Stimulated activated CD4-positive, alpha-beta T cell treated with anti-CD3 and anti-CD28 coated beads, Interleukin-15, amount 100 ng/mL, for 1 hour (primary cell): ENCODE measurements around the gene KLHL24.
"Not testable (repeated sequence)": the region's sequence is repeated elsewhere in the genome, so short reads cannot be mapped to it uniquely, and the experiment has no call there.

Source experiments
- DNase-seq, 2 donors: peaks; one replicate each; pipeline ENCODE4 v3.0.0-alpha.2; 2020; ENCODE audit warnings: low read depth in 1 of 2, low spot score in 1 of 2

Gene KLHL24

DNA sequence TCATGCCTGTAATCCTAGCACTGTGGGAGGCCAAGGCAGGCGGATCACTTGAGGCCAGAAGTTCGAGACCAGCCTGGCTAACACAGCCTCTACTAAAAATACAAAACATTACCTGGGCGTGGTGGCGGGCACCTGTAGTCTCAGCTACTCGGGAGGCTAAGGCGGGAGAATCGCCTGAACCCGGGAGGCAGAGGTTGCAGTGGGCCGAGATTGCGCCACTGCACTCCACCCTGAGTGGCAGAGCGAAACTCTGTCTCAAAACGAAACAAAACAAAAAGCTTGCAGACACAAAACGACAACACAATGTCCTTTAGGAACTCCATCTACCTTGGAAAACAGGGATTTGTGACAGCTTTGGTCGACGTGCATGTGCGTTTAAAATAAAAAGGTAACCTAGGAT lies 716 bp upstream of the KLHL24 start:
- no peak for DNase-seq

DNA sequence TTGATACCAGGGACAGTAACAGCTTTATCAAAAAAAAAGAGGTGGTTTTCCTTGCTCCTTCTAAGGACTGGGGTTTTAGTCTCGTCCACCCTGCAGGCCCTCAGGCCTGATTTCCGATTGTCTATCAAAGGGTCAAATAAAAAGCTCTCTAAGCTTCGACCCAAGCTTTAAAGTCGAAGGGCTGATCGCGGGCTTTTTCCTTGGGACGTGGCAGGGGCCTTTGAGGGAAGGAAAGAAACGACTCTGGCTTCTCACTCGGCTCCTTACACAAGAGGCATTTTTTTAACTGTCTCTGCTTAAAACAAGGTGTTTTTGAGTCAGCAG lies 354 bp upstream of the KLHL24 start:
- no peak for DNase-seq

DNA sequence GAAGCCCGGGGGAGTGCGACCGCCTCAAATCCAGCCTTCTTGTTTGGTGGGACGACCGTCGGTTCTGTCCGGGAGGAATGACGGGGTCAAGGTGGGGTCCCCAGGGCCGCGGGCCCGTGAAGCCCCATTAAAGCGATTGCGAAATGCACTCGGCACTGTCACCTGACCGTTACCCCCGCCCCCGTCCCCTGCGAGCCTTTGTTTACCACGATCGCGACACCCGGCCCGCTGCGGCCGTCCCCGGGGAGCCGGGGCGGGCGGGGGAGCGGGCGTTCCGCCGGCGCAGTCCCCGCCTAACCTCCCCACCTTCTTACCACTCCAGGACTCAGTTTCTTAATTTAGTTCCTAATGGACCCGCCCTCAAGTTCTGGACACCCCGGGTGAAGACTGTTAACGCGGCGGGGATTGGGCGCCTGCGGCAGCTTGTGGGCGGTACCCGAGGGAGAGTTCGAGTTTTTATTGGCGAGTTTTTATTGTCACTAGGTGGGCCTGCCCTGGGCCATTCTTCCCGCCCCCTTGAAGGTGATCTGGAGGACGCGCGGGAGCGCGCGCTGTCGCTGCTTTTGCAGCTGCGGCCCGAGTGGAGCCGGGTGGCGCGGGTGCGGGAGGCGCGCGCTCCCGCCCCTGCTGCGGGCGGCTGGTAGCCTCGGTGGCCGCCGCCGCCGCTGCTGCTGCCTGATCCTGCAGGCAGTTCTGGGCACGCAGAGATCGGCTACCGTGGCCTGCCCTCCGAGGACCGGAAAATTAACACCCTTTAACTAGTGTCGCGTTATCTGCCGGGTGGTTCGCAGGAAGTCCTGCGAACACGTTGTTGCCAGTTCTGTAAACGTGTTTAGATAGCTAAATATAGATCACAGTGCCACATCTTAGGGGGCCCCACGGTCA lies 1.0 kb downstream of the KLHL24 start:
- peak; percentile 72 to 82 for DNase-seq

DNA sequence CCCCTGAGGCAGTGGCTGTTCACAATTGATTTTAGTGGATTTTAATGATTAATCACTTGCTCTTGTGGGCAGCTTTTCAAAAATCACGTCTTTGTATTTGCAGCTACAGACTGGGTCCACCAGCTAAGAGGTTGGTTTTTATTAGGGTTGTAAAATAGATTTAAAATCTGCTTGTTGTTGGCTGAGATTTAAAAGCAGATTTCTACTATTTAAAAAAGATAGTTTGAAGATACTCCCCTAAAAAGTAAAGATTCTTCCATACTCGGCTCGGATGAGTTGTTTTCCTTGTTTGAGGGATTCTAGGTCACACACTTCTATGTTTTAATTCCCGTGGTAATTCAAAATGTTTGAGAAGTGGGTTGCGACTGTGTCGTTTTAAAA lies 1.7 kb downstream of the KLHL24 start:
- no peak for DNase-seq

DNA sequence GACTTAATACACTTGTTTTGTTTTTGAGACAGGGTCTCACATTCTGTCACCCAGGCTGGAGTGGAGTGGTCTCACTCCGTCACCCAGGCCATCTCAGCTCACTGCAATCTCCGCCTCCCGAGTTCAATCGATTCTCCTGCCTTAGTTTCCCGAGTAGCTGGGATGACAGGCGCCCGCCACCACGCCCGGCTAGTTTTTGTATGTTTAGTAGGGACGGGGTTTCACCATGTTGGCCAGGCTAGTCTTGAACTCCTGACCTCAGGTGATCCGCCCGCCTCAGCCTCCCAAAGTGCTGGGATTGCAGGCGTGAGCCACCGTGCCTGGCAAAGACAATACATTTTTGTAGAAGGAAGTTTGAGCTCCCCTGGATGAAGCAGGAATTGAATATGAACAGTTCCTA lies 2.2 kb downstream of the KLHL24 start:
- not testable (repeated sequence) for DNase-seq

DNA sequence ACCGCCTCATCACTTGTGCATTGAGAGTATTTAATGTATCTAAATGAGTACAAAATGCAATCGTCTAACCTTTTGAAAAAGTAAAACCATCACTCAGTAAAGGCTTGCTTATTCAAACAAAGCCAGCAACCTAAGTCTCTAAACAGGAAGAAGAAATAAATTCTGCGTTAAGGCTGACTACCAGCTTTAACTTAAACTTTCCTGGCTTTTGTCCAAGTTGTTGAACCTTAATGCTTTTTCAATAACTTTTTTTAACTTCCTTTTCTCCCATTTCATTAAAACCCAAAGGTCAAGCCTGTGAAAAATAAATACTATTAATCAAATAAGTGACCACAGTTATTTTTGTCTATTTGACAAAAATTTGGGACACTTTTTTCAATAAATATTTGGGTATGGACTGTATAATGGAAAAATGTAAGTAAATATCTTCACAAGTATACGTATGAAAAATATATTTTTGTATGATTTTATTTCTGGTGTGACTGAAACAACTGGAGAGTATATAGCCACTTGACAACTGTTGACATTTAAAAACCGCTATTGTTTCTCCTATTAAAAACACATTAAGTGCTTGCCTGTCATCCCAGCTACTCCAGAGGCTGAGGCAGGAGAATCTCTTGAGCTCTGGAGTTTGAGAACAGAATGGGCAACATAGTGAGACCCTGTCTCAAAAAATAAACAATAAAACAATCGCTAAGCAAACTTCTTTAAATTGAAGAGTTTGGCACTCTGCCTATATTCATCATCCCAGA lies 2.9 kb downstream of the KLHL24 start:
- no peak for DNase-seq

DNA sequence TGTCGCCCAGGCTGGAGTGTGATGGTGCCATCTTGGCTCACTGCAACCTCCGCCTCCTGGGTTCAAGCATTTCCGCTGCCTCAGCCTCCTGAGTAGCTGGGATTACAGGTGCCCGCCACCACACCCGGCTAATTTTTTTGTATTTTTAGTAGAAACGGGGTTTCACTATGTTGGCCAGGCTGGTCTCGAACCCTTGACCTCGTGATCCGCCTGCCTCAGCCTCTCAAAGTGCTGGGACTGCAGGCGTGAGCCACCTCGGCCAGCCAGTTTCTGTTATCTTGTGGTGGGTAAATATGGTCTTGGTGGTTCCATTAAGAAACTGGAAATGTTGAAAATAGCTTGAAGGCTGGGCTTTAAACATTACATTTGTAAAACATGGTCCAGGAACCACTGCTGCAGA lies 5.2 kb downstream of the KLHL24 start:
- not testable (repeated sequence) for DNase-seq

DNA sequence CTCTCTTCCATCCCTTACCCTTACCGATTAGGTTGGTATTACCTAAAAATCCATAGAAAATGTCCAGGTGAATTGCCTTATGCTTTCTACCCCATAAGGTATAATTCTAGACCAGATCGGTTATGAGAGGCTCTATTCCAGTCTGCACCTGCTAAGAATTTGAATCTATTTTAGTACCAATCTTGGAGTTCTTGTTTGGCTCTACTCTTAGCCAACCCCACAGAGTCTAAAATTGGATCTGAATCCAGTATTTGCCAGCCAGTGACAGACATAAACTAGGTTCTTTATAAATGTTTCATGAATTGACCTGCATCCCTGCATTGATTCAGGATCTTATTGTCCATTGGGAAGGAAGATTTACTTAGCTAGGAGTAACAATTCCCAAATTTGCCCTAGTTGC lies 6.5 kb downstream of the KLHL24 start:
- no peak for DNase-seq

DNA sequence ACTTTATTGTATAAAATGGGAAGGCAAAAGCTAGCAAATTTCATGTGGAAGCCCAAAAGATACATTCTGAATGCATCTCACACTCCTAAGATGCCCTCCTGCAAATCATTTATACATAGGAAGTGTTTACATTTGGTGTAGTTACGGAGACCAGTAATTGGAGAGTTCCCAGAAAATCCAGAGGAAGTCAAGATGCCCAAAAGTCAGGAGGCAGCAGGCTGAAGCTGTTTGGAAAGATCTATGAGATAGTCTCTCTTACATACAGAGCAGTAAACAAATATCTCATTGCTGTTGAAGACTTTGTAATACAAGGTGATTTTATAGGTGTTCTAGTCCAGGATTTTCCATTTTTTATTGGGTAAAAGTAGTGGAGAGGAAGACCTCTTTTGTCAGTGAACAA lies 8.8 kb downstream of the KLHL24 start:
- no peak for DNase-seq

DNA sequence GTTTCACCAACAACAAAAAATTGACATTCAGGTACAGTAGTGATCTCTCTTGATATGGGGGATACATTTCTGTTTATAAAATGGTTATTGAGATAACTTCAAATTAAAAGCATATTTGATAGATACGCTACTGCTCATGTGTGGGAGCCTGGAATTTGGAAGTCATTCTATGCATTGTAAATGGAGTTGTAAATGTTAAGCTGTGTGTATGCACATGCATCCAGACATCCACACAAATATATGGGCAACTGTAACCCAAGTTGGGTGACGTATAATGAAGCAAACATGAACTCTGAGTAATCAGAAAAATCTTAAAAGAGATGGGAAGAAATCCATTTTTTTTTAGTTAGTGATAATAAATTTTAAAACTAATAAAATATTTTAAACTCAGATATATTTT lies 9.8 kb downstream of the KLHL24 start:
- no peak for DNase-seq

DNA sequence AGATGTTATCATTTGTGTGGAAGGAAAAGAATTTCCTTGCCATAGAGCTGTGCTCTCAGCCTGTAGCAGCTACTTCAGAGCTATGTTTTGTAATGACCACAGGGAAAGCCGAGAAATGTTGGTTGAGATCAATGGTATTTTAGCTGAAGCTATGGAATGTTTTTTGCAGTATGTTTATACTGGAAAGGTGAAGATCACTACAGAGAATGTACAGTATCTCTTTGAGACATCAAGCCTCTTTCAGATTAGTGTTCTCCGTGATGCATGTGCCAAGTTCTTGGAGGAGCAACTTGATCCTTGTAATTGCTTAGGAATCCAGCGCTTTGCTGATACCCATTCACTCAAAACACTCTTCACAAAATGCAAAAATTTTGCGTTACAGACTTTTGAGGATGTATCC lies 15.1 kb downstream of the KLHL24 start:
- DNase-seq, result no peak

DNA sequence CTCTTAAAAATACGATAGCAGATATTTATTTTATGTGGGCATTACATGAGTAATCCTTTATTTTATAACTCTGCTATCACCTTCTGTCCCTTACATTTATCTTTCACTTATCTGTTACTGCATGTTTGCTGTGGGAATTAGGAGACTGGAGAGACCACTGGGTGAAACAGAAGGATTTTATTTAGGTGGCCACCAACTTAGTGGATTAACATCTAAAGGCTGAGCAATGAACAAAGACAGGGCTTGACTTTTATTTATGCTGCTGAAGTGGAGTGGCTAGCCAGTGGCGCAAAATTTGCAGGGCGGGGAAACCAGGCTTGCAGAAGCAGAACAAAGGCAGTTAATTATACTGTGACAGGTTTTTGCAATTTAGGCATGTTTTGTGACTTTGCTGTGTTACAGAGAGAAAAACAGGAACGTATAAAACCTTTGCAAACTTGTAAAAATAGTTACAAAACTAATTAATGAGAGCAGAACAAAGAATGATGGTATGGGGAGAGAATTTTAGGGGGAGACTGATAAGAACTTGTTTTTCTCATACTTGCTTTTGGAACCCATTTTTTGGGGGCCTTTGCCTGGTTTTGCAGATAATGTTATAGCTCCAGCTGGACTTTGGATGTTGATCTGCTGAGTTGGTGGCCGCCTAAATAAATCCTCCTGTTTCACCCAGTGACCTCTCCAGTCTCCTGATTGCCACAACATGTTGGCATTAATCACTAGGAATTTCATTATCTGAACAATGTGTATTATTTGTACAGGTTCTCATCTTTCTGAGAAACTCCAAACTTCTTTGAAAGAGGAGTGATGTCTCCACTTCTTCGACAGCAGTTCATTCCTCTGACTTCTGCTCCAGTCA lies 18.0 kb downstream of the KLHL24 start:
- no peak for DNase-seq

DNA sequence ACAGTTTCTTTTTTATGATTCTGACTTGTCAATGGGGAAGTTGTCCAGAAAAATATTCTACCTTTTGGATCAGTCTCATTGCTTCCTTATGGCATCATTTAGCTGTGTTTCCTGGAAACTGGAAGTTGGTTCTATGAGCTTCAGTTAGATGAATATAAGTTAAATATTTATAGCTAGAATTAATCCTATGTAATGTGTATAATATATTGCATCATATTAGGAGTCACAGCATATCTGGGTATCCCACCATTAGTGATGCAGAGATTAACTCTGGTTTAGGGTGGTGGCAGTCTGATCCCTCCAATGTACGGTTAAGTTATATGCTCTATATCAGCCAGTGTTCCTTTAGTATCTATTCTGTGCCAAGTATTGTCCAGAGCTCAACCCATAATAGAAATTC lies 19.3 kb downstream of the KLHL24 start:
- no peak for DNase-seq

DNA sequence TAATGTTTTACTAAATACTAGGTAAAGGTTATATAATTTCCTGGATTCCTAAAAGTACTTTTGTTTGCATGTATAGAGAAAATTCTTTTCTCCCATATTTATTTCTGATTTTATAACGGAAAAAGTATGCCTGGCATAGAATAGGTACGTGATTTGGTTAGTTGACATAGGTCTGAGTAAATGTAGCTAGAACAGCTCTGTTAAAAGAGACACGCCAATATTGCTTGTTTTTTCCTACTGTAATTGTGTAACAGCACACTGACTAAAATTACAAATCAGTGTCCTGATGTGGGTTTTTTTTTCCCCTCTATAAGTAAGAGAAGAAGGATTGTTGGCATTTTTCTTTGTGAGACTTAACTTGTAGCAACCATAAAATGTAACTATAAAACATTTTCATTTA lies 26.7 kb downstream of the KLHL24 start:
- DNase-seq, result no peak

DNA sequence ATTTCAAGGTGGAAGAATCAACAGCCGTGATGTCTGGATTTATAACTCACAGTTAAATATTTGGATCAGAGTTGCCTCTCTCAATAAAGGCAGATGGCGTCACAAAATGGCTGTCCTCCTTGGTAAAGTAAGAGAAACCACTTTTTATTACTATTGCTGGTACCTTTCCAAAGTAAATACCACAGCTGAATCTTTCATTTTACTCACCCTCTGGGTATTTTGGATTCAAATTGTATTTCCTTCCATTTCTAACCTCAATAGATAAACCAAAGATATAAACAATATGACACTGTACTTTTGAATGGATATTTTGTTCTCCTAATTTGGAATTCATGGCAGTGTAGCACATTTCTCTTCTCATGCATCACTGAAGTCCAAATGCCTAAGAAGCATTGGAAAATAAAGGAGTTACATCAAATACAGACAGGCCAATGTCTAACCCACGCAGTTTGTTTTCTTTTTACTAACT lies 29.5 kb downstream of the KLHL24 start:
- no peak for DNase-seq

DNA sequence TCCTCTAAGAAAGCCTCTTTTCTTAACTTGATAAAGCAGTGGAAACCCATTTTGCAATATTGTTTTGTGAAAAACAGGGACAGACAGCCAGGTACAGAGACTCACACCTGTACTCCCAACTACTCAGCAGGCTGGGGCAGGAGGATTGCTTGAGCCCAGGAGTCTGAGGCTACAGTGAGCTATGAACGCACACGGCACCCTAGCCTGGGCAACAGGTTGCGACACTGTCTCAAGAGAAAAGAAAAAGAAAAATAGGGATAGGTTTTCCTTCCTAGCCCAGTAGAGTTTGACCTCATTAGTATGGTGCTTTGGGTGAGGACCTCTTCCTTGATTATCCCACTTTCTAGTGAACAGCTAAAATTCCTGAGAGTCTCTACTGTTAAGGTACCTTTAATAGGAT lies 44.6 kb downstream of the KLHL24 start:
- no peak for DNase-seq

DNA sequence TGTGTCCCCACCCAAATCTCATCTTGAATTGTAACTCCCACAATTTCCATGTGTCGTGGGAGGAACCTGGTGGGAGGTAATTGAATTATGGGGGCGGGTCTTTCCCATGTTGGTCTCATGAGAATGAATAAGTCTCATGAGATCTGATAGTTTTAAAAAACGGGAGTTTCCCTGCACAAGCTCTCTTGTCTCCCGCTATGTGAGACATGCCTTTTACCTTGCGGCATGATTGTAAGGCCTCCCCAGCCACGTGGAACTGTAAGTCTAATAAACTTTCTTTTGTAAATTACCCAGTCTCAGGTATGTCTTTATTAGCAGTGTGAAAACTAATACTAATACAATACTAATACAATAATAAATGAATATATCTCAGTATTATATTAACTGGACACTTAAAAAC lies 52.3 kb downstream of the KLHL24 start:
- no peak for DNase-seq

DNA sequence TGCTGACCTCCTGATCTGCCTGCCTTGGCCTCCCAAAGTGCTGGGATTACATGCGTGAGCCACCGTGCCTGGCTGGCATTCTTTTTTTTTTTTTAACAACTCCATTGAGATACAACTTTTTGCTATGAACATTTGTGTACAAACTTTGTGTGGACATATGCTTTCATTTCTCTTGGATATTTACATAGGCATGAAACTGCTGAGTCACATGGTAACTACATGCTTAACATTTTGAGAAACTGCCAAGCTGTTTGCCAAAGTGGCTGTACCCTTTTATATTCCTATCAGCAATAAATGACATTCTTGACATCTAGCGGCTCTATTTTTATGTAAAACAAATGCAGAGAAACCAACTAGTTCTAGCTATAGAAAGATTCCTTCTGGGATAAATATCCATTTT lies 53.5 kb downstream of the KLHL24 start:
- DNase-seq, result no peak

DNA sequence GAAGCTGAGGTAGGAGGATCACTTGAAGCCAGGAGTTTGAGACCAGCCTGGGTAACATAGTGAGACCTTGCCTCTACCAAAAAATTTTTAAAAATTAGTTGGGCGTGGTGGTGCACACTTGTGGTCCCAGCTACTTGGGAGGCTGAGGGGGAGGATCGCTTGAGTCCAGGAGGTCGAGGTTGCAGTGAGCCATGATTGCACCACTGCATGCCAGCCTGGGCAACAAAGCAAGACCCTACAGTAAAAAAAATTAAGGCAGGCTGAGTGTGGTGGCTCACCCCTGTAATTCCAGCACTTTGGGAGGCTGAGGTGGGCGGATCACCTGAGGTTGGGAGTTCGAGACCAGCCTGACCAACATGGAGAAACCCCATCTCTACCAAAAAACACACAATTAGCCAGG lies 54.2 kb downstream of the KLHL24 start:
- DNase-seq, result not testable (repeated sequence)

DNA sequence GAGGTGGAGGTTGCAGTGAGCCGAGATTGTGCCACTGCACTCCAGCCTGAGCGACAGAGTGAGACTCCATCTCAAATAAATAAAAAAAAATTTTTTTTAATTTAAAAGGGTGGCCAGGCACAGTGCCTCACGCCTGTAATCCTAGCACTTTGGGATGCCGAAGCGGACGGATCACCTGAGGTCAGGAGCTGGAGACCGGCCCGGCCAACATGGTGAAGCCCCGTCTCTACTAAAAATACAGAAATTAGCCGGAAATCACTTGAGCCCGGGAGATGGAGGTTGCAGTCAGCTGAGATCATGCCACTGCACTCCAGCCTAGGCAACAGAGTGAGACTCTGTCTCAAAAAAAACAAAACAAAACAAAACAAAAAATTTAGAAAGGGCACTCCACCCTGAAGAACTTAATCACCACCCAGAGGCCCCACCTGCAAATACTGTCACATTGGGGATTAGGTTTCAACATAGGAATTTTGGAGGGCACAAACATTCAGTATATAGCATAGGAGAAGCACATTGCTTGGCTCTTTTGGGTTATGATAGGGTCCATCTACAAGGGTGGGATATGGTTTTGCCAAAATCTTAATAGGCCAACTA lies 55.1 kb downstream of the KLHL24 start:
- no peak for DNase-seq

DNA sequence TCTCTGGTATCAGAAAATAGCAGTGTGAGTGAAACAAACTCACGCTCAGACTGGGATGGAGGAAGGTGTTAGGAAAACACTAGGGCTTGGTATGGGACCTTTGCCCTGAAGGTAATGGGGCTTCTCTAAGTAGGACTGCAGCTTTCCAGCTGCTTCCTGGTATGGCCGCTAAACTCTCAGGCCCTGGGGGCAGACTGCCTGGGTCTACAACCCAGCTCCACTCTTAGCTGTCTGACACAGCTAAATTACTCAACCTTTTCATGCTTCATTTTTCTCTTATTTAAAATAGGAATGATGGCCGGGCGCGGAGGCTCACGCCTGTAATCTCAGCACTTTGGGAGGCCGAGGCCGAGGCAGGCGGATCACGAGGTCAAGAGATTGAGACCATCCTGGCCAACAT lies 57.0 kb downstream of the KLHL24 start:
- DNase-seq, result no peak
